T-cell (primary cell): ENCODE results near the gene MRPL41. TPM values are rescaled to one million over a fixed set of nuclear protein-coding genes. Genes with fewer than 3 reads are reported as not detected.
"Not testable (repeated sequence)": the region's sequence is repeated elsewhere in the genome, so short reads cannot be mapped to it uniquely, and the experiment has no call there.

Source experiments
- ATAC-seq, 4 experiments: fragments of 200-7000 bp in 3 of 4; fragments of 150-1000 bp in 1 of 4; cut with Tn5 transposase; replicated peaks in 1 of 4; 1 replicate in 3 of 4; 2 replicates in 1 of 4; pipeline ENCODE4 v1.10.0; 2021; ENCODE audit warnings: moderate library complexity in 3 of 4, mild to moderate bottlenecking in 2 of 4, moderate number of reproducible peaks in 1 of 4
- CTCF ChIA-PET, 2 donors: fragments of 300-600 bp; sonication (Branson Sonifier 250); formaldehyde crosslinking; loops; one replicate each; lab custom pipeline; 2022; ENCODE audit warnings: antibody characterized with exemption in 2 of 2; lab: Charles Lee
- POLR2A ChIA-PET, 2 donors: fragments of 300-600 bp; sonication (Branson Sonifier 250); formaldehyde crosslinking; loops; one replicate each; lab custom pipeline; 2022; ENCODE audit warnings: antibody characterized with exemption in 2 of 2; lab: Charles Lee
- DNase-seq, 35 experiments: peaks; one replicate each; pipeline versions ENCODE4 v3.0.0 to v3.0.0-alpha.2; 2013 to 2023
- H3K27ac ChIP-seq: one replicate; pipeline ENCODE4 v1.5.1; 2013; ENCODE audit warnings: low read length
- H3K27me3 ChIP-seq, 2 experiments: replicated peaks in 1 of 2; 1 replicate in 1 of 2; 2 replicates in 1 of 2; pipeline versions ENCODE4 v1.6.1 to v1.7.0; 2013; ENCODE audit warnings: low read length in 1 of 2, mixed read lengths in 1 of 2; ENCODE audit not compliant: control insufficient read depth in 2 of 2, insufficient read depth in 2 of 2; ENCODE audit errors: extremely low read depth in 1 of 2
- H3K36me3 ChIP-seq, 2 donors: 1 replicate in 1 of 2; 2 replicates in 1 of 2; pipeline versions ENCODE4 v1.6.1 to v1.7.0; 2013; ENCODE audit warnings: low read length in 1 of 2; ENCODE audit not compliant: control insufficient read depth in 2 of 2, insufficient read depth in 1 of 2; ENCODE audit errors: extremely low read depth in 1 of 2
- H3K4me1 ChIP-seq, 2 experiments: 1 replicate in 1 of 2; 2 replicates in 1 of 2; pipeline versions ENCODE4 v1.6.1 to v1.7.0; 2013; ENCODE audit warnings: low read length in 2 of 2, mixed read lengths in 1 of 2; ENCODE audit not compliant: insufficient read depth in 2 of 2, control insufficient read depth in 1 of 2; ENCODE audit errors: extremely low read depth in 1 of 2
- H3K4me3 ChIP-seq, 2 donors: 1 replicate in 1 of 2; 2 replicates in 1 of 2; pipeline versions ENCODE4 v1.5.1 to v1.7.0; 2013; ENCODE audit warnings: mild to moderate bottlenecking in 2 of 2, low read length in 1 of 2, moderate library complexity in 1 of 2; ENCODE audit not compliant: control insufficient read depth in 1 of 2; ENCODE audit errors: extremely low read depth in 1 of 2
- H3K9me3 ChIP-seq: 2 replicates; pipeline ENCODE4 v1.7.0; 2013
- H3K27ac Mint-ChIP-seq, 2 donors: one replicate each; pipeline ENCODE4 v1.8.0; 2020 to 2021; ENCODE audit warnings: mild to moderate bottlenecking in 2 of 2, mixed read lengths in 2 of 2
- H3K27me3 Mint-ChIP-seq, 2 donors: one replicate each; pipeline ENCODE4 v1.8.0; 2021 to 2022; ENCODE audit warnings: mixed read lengths in 2 of 2
- H3K36me3 Mint-ChIP-seq: one replicate; pipeline ENCODE4 v1.8.0; 2021; ENCODE audit warnings: mixed read lengths
- H3K4me1 Mint-ChIP-seq, 3 donors: one replicate each; pipeline ENCODE4 v1.8.0; 2020 to 2022; ENCODE audit warnings: mixed read lengths in 3 of 3, mild to moderate bottlenecking in 1 of 3
- H3K4me3 Mint-ChIP-seq, 3 donors: one replicate each; pipeline ENCODE4 v1.8.0; 2020 to 2022; ENCODE audit warnings: mild to moderate bottlenecking in 3 of 3, mixed read lengths in 3 of 3, moderate library complexity in 3 of 3
- H3K9me3 Mint-ChIP-seq, 3 donors: one replicate each; pipeline ENCODE4 v1.8.0; 2020 to 2022; ENCODE audit warnings: mixed read lengths in 3 of 3
- WGBS: methylation state at CpG from one replicate; pipeline ENCODE4 v1.1.5; 2013; ENCODE audit warnings: missing lambda C conversion rate; ENCODE audit not compliant: insufficient coverage; 5-methylcytosine and 5-hydroxymethylcytosine counted together
- total RNA-seq, 35 experiments: library from RNA in 6 of 35; stranded (reverse) in 6 of 35; fragments of 120-200 nt in 1 of 35; gene quantifications; one replicate each; pipeline versions ENCODE4 v1.2.1 to v1.2.4 and lab custom pipeline; 2013 to 2026

Gene MRPL41
- total RNA-seq, 5 donors from 2014 or later (not counting 1 experiment from before 2014, with no cell fraction given): 33.0 to 158 (median 85.4) TPM

DNA sequence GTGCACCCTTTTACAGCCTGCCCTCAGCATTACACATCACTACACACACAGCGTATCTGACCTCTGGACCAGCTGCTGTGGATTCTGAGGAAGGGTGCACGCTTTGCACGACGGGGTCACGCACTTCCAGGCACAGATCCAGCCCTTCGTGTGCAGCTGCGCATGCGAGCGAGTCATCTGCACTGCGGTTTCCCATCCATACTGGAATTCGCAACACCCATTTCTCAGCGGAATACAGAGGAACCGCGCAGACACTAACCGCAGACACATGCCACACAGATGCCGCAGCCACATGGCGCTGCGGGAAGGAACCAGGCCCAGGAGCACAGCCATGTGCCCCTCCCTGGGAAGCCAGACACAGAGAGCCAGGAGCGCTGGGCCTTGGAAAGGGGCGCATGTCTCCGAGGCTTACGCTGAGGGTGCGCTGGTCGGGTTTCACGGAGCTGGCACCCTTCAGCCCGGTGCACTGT lies 44.9 kb upstream of the MRPL41 start:
- no peak overlapping the region for H3K4me3 ChIP-seq
- no peak overlapping the region for H3K27ac ChIP-seq
- no peaks in the 10 kb centered on the region for H3K36me3 ChIP-seq
- 93% methylated on average over 26 of the region's 26 CpGs for WGBS
- DNase-seq: no peak
- peaks cover under 1% of the 10 kb centered on the region for H3K36me3 Mint-ChIP-seq
- no peak overlapping the region for H3K4me3 Mint-ChIP-seq
- no peaks in the 10 kb centered on the region for H3K27me3 ChIP-seq
- no peaks in the 10 kb centered on the region for H3K27me3 Mint-ChIP-seq
- CTCF ChIA-PET: interaction anchor here in 1 of 2 donors (0.5 kb wide), 1 partner anchor 1121 kb away, joined by 5 read pairs; no protein-coding TSS in a partner anchor
- H3K27ac Mint-ChIP-seq: no peak overlapping the region
- POLR2A ChIA-PET: no interaction called here
- no peaks in the 10 kb centered on the region for H3K4me1 ChIP-seq
- H3K9me3 ChIP-seq: no peaks in the 10 kb centered on the region
- no peak for ATAC-seq
- no peaks in the 10 kb centered on the region for H3K9me3 Mint-ChIP-seq
- H3K4me1 Mint-ChIP-seq: peaks cover 0 to 22% (median under 1%) of the 10 kb centered on the region in 3 donors

DNA sequence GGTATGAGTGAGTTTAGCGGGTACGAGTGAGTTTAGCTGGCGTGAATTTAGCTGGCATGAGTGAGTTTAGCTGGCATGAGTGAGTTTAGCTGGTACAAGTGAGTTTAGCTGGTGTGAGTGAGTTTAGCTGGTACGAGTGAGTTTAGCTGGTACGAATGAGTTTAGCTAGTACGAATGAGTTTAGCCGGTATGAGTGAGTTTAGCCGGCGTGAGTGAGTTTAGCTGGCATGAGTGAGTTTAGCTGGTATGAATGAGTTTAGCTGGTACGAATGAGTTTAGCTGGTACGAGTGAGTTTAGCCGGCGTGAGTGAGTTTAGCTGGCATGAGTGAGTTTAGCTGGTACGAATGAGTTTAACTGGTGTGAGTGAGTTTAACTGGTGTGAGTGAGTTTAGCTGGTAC lies 42.5 kb upstream of the MRPL41 start:
- H3K27me3 ChIP-seq: no peaks in the 10 kb centered on the region
- no peaks in the 10 kb centered on the region for H3K4me1 ChIP-seq
- DNase-seq (no peak), ATAC-seq (no peak)
- Mint-ChIP-seq H3K27ac (no peak overlapping the region), H3K36me3 (no peaks in the 10 kb centered on the region), H3K27me3 (no peaks in the 10 kb centered on the region), H3K9me3 (no peaks in the 10 kb centered on the region), H3K4me3 (no peak overlapping the region), H3K4me1 (peaks cover 0 to 4% (median under 1%) of the 10 kb centered on the region in 3 donors)
- ChIA-PET CTCF (no interaction called here), POLR2A (no interaction called here)
- 91% methylated on average over 14 of the region's 14 CpGs for WGBS
- no peaks in the 10 kb centered on the region for H3K36me3 ChIP-seq
- H3K4me3 ChIP-seq: no peak overlapping the region
- no peaks in the 10 kb centered on the region for H3K9me3 ChIP-seq
- H3K27ac ChIP-seq: no peak overlapping the region

DNA sequence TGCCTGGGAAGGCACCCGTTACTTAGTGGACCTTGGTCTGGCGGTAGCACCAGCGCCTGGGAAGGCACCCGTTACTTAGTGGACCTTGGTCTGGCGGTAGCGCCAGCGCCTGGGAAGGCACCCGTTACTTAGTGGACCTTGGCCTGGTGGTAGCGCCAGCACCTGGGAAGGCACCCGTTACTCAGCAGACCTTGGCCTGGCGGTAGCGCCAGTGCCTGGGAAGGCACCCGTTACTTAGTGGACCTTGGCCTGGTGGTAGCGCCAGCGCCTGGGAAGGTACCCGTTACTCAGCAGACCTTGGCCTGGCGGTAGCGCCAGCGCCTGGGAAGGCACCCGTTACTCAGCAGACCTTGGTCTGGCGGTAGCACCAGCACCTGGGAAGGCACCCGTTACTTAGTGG lies 40.6 kb upstream of the MRPL41 start:
- ATAC-seq, H3K27me3 ChIP-seq, H3K9me3 ChIP-seq, H3K27ac ChIP-seq, H3K27ac Mint-ChIP-seq, H3K36me3 ChIP-seq, H3K4me3 Mint-ChIP-seq, H3K4me1 Mint-ChIP-seq, H3K9me3 Mint-ChIP-seq, H3K27me3 Mint-ChIP-seq, H3K4me3 ChIP-seq, H3K4me1 ChIP-seq, POLR2A ChIA-PET, DNase-seq, H3K36me3 Mint-ChIP-seq: not testable (repeated sequence)
- CTCF ChIA-PET: interaction anchor here in 1 of 2 donors (0.6 kb wide), 1 partner anchor 713 kb away, joined by 4 read pairs; no protein-coding TSS in a partner anchor
- 95% methylated on average over 20 of the region's 22 CpGs for WGBS

DNA sequence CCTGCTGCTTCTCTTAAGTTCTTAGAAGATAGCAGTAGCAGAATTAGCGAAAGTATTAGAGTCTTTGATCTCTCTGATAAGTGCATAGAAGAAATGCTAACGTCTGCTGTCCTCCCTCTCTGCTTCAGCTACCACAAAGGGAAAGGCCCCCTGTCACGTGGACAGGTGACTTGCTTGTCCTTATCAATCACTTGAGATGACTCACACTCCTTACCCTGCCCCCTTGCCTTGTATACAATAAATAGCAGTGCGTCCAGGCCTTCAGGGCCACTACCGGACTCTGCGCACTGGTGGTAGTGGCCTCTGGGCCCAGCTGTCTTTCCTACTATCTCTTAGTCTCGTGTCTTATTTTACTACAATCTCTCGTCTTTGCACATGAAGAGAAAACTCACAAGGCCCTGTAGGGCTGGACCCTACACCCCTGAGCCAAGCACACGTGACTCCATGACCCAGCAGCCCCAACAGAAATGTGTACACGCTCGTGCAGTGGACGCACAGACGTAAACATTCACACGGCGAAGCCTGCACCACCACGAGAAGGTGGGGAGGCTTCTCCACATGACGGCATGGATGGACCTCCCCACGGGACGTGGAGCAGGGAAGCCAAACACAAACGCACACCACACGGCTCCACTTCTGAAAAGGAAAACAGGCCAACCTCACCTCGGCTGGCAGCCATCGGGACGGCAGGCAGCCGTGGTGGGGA lies 39.8 kb upstream of the MRPL41 start:
- Mint-ChIP-seq H3K4me3 (no peak overlapping the region), H3K27me3 (no peaks in the 10 kb centered on the region), H3K4me1 (peaks cover 0 to 4% (median 0%) of the 10 kb centered on the region in 3 donors), H3K27ac (no peak overlapping the region), H3K36me3 (no peaks in the 10 kb centered on the region), H3K9me3 (no peaks in the 10 kb centered on the region)
- ATAC-seq: no peak
- POLR2A ChIA-PET: no interaction called here
- Histone ChIP-seq H3K36me3 (no peaks in the 10 kb centered on the region), H3K27ac (no peak overlapping the region), H3K9me3 (no peaks in the 10 kb centered on the region), H3K4me1 (no peaks in the 10 kb centered on the region), H3K4me3 (no peak overlapping the region), H3K27me3 (no peaks in the 10 kb centered on the region)
- 85% methylated on average over 24 of the region's 25 CpGs for WGBS
- DNase-seq: no peak
- CTCF ChIA-PET: no interaction called here

DNA sequence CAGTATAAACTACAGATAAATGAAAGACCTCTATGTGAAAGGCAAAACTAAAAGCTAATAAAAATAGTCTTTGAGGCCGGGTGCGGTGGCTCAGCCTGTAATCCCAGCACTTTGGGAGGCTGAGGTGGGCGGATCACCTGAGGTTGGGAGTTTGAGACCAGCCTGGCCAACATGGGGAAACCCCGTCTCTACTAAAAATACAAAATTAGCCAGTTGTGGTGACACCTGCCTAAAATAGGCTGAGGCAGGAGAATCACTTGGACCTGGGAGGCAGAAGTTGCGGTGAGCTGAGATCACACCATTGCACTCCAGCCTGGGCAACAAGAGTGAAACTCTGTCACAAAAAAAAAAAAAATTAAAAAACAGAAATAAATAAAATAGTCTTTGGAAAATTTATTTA lies 38.5 kb upstream of the MRPL41 start:
- H3K4me3 Mint-ChIP-seq, H3K36me3 ChIP-seq, H3K9me3 ChIP-seq, H3K27me3 ChIP-seq, H3K36me3 Mint-ChIP-seq, H3K9me3 Mint-ChIP-seq, H3K27me3 Mint-ChIP-seq, POLR2A ChIA-PET, ATAC-seq, CTCF ChIA-PET, H3K4me1 Mint-ChIP-seq, H3K27ac ChIP-seq, DNase-seq, H3K27ac Mint-ChIP-seq, H3K4me3 ChIP-seq, H3K4me1 ChIP-seq: not testable (repeated sequence)
- no CpG with 5 or more reads among the region's 5 CpGs for WGBS

DNA sequence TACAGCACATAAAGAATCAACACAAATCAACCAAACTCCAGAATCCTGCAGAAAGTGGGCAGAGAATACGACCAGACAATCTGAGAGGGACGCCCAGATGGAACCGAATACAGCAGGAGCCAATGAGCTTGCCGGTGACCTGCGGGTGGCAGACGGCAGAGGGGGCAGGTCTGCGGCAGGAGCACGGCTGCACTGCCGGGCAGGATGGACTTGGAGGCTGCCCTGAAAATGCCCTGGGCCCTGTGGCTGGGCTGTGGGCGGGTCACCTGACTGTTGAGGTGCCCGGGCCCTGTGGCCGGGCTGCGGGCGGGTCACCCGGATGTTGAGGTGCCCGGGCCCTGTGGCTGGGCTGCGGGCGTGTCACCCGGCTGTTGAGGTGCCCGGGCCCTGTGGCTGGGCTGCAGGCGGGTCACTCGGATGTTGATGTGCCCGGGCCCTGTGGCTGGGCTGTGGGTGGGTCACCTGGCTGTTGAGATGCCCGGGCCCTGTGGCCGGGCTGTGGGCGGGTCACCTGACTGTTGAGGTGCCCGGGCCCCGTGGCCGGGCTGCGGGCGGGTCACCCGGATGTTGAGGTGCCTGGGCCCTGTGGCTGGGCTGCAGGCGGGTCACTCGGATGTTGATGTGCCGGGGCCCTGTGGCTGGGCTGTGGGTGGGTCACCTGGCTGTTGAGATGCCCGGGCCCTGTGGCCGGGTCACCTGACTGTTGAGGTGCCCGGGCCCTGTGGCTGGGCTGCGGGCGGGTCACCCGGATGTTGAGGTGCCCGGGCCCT lies 37.7 kb upstream of the MRPL41 start:
- ATAC-seq, H3K27me3 ChIP-seq, H3K36me3 ChIP-seq, H3K4me1 Mint-ChIP-seq, H3K9me3 Mint-ChIP-seq, H3K27me3 Mint-ChIP-seq, H3K4me1 ChIP-seq, H3K4me3 Mint-ChIP-seq, H3K27ac ChIP-seq, CTCF ChIA-PET, POLR2A ChIA-PET, DNase-seq, H3K36me3 Mint-ChIP-seq, H3K27ac Mint-ChIP-seq, H3K4me3 ChIP-seq, H3K9me3 ChIP-seq: not testable (repeated sequence)
- 77% methylated on average over 23 of the region's 42 CpGs for WGBS
